ENCODE results near the gene NR2F2.
"Not testable (repeated sequence)": the region's sequence is repeated elsewhere in the genome, so short reads cannot be mapped to it uniquely, and the experiment has no call there.

NR2F2 gene

GRCh38 chr15:96367311-96368200 is 37.1 kb downstream of the NR2F2 start:
- no peak for DNase-seq (ENCODE audit: low read depth)

GRCh38 chr15:96369351-96369750 is 38.9 kb downstream of the NR2F2 start:
- no peak for DNase-seq (ENCODE audit: low read depth)

GRCh38 chr15:96369825-96370621 is 39.5 kb downstream of the NR2F2 start:
- no peak for DNase-seq (ENCODE audit: low read depth)

- DNase-seq (ENCODE audit: low read depth), result no peak
These were observed 42.1 kb downstream of the NR2F2 start for GRCh38 chr15:96372554-96372953.

GRCh38 chr15:96374499-96374898 is 44.0 kb downstream of the NR2F2 start:
- no peak for DNase-seq (ENCODE audit: low read depth)

- DNase-seq (ENCODE audit: low read depth), result not testable (repeated sequence)
These were observed 49.1 kb downstream of the NR2F2 start for GRCh38 chr15:96379592-96379991.

- DNase-seq (ENCODE audit: low read depth), result no peak
These were observed 51.0 kb downstream of the NR2F2 start for GRCh38 chr15:96381463-96381862.

GRCh38 chr15:96385195-96385594 is 54.7 kb downstream of the NR2F2 start:
- no peak for DNase-seq (ENCODE audit: low read depth)

- DNase-seq (ENCODE audit: low read depth), result no peak
These were observed 58.2 kb downstream of the NR2F2 start for GRCh38 chr15:96388673-96389072.

All from activated T-helper 9 cell treated with anti-CD3 and anti-CD28 coated beads, Interleukin-2, amount 50 U/mL, for 16 hours (primary cell).